ENCODE data around the gene AUTS2. TPM values are rescaled to one million over a fixed set of nuclear protein-coding genes. Genes with fewer than 3 reads are reported as not detected.
A peak's percentile ranks its signal among the peaks of the same experiment; 100 is the strongest.

AUTS2 gene
- total RNA-seq, 1 donor from 2014 or later, result 5.2 TPM

DNA sequence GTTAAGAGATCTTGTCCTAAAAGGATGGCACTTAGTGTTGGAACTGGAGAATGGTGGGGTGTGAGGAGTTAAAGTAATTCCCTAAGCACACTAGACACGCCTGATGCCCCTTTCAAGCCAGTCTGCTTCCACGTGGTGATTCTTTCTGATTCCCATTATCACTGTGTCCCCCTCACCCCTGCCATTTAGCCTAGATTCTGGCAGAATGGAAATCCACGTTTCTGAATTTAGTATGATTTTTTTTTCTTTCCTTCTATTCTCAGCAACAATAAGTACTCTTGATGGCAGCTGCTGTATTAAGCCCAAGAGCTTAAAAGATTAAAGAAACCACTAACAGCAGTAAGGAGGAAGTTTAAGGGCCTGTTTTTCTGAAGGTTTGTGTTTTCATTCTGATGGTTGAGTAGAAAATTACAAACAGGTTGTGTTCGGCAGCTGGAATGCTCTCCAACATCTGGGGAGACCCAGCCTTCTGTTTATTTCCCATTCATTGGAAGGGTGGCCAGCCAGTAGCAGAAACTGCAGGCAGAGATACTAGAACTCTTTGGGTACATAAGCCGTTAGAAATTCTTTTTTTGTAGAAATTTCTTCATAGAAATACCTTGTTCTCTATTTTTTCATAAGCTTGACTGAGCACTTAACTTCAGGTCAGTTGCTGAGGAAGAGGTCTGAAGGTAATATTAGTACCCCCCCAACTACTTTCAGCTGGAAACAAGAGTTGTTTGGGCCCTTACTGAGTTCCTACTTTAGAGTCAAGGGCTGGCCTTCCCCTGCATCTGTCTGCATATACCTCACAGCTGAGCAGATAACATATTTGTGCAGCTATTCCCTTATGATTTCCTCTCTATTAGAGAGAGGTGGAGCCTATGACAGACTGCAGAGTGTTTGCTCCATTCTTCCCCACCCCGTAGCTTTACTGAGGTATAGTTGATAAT lies 355.1 kb downstream of the AUTS2 start:
- no peak for DNase-seq
- intact Hi-C loops (cut with DNase I), result no loop called here
- ATAC-seq (ENCODE audit: poor library complexity), result no peak

GRCh38 chr7:69956541-69956940 lies 358.3 kb downstream of the AUTS2 start:
- no peak for ATAC-seq (ENCODE audit: poor library complexity)
- intact Hi-C loops (cut with DNase I), result no loop called here
- no peak for DNase-seq

DNA sequence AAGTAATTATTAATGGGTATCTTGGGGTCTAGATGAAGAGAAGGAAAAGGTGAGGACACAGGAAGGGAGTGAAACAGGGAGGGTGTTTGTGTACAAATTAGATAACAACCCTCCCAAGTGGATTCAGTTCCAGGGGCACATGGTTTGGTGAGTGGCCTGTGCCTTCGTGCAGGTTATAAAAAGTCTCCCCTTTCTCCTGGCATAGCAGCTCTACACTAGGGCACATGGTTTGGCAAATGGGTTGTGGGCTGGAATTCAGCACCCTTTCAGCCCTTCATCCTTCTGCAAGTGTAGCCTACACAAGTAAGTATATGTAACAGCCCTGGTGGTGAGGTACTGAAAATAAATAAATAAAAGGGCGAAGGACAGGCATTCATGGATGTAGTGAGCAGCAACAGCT lies 359.4 kb downstream of the AUTS2 start:
- no peak for DNase-seq
- peak; percentile 39 for ATAC-seq (ENCODE audit: poor library complexity)
- intact Hi-C loops (cut with DNase I), result no loop called here

- ATAC-seq (ENCODE audit: poor library complexity) (no peak), DNase-seq (no peak)
- intact Hi-C loops (cut with DNase I), result loop anchor here (10.0 kb wide), 1 partner anchor 65 kb away; no protein-coding TSS in a partner anchor
These were observed 361.7 kb downstream of the AUTS2 start for GRCh38 chr7:69959789-69960499.

GRCh38 chr7:69961436-69961835 lies 363.2 kb downstream of the AUTS2 start:
- ATAC-seq (ENCODE audit: poor library complexity) (no peak), DNase-seq (no peak)
- intact Hi-C loops (cut with DNase I), result loop anchor here (10.0 kb wide), 1 partner anchor 63 kb away; no protein-coding TSS in a partner anchor

GRCh38 chr7:69962186-69963065 lies 364.2 kb downstream of the AUTS2 start:
- intact Hi-C loops (cut with DNase I), result loop anchor here (10.0 kb wide), 1 partner anchor 62 kb away; no protein-coding TSS in a partner anchor
- ATAC-seq (ENCODE audit: poor library complexity), result peak; percentile 91
- peak; percentile 70 for DNase-seq

DNA sequence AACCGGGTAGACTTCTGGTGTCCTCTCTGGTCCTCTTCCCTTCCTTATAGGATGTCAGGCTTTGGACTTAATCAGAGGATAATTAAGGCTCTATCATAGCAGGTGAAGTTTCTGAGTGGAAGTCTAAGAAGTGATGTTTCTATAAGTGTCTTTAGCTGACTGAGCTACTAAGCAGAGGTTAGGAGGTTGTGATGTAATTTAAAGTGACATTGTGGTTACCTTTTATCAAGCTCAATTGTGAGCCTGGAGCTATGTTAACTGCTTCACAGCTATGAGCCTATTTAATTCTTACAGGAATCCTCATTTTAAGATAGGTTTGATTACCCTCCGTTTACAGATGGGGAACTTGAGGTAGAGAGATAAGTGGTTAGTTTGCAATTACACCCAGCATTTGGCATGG lies 365.1 kb downstream of the AUTS2 start:
- no peak for ATAC-seq (ENCODE audit: poor library complexity)
- intact Hi-C loops (cut with DNase I), result loop anchor here (10.0 kb wide), 1 partner anchor 61 kb away; no protein-coding TSS in a partner anchor
- DNase-seq, result no peak

- ATAC-seq (ENCODE audit: poor library complexity) (peak; percentile 86), DNase-seq (peak; percentile 57)
- intact Hi-C loops (cut with DNase I), result loop anchor here (10.0 kb wide), 1 partner anchor 58 kb away; no protein-coding TSS in a partner anchor
These were observed 368.7 kb downstream of the AUTS2 start for GRCh38 chr7:69966766-69967591.

GRCh38 chr7:69967689-69968450 lies 369.6 kb downstream of the AUTS2 start:
- DNase-seq, result no peak
- ATAC-seq (ENCODE audit: poor library complexity), result peak; percentile 32
- intact Hi-C loops (cut with DNase I), result loop anchor here (10.0 kb wide), 1 partner anchor 57 kb away; no protein-coding TSS in a partner anchor

GRCh38 chr7:69968969-69969556 lies 370.8 kb downstream of the AUTS2 start:
- no peak for DNase-seq
- intact Hi-C loops (cut with DNase I), result loop anchor here (10.0 kb wide), 1 partner anchor 56 kb away; no protein-coding TSS in a partner anchor
- ATAC-seq (ENCODE audit: poor library complexity), result no peak

GRCh38 chr7:69981646-69982045 lies 383.4 kb downstream of the AUTS2 start:
- no peak for DNase-seq
- intact Hi-C loops (cut with DNase I), result no loop called here
- ATAC-seq (ENCODE audit: poor library complexity), result no peak

- intact Hi-C loops (cut with DNase I), result no loop called here
- ATAC-seq (ENCODE audit: poor library complexity) (peak; percentile 63), DNase-seq (no peak)
These were observed 383.9 kb downstream of the AUTS2 start for GRCh38 chr7:69982197-69982596.

DNA sequence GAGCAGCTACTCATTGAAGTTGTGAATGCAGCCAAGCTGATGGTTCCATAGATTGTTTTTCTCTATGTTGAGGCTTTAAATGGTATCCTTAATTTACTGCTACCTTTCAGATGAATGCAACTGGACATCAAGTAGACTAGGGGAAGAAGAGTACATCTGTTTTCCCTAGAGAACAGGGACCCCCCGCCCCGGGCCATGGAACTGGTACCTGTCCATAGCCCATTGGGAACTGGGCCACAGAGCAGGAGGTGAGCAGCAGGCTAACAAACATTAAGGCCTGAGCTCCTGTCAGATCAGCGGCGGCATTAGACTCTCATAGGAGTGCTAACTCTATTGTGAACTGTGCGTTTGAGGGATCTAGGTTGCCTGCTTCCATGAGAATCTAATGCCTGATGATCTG lies 391.3 kb downstream of the AUTS2 start:
- no peak for DNase-seq
- intact Hi-C loops (cut with DNase I), result no loop called here
- ATAC-seq (ENCODE audit: poor library complexity), result no peak

DNA sequence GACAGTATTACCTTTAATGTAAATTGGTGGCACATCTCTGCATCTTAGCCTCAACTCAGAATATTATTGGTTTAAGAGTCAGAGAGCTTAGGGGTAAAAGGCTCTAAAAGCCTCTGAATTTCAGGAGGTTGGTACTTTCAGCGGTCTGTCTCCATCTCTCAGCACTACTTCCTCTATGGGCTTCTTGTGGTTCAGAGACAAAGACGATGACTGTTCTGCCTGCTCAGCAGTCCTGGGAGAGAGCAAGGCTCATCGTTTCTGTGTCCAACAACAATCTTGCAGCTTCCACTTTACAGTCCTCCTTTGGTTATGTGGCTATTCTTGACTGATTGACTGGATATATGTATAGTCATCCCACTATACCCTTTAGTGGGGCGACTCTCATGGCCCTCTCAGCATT lies 394.7 kb downstream of the AUTS2 start:
- ATAC-seq (ENCODE audit: poor library complexity) (no peak), DNase-seq (no peak)
- intact Hi-C loops (cut with DNase I), result no loop called here

- ATAC-seq (ENCODE audit: poor library complexity) (no peak), DNase-seq (no peak)
- intact Hi-C loops (cut with DNase I), result no loop called here
These were observed 395.9 kb downstream of the AUTS2 start for GRCh38 chr7:69994218-69994617.

GRCh38 chr7:69994886-69995542 lies 396.7 kb downstream of the AUTS2 start:
- ATAC-seq (ENCODE audit: poor library complexity) (no peak), DNase-seq (no peak)
- intact Hi-C loops (cut with DNase I), result no loop called here
